ENCODE data around the gene RAC3.

- TF ChIP-seq CTCF (optimal IDR thresholded peaks at IDR 0.05 in 1 of 3, IDR thresholded peaks at IDR 0.05 in 1 of 3, conservative IDR thresholded peaks at IDR 0.05 in 1 of 3; ENCODE audit: extremely low read depth in 1 of 3, insufficient read depth in 2 of 3, low read length in 3 of 3) (no peak), EZH2 (IDR thresholded peaks at IDR 0.05; ENCODE audit: low read length) (no peak)
Measured at GRCh38 chr17:82082456-82082855, 51.0 kb downstream of the RAC3 start.
